ENCODE data around the gene RGR. TPM values are rescaled to one million over a fixed set of nuclear protein-coding genes. Genes with fewer than 3 reads are reported as not detected.

The RGR gene
- total RNA-seq, 2 donors from 2014 or later: not detected

DNA sequence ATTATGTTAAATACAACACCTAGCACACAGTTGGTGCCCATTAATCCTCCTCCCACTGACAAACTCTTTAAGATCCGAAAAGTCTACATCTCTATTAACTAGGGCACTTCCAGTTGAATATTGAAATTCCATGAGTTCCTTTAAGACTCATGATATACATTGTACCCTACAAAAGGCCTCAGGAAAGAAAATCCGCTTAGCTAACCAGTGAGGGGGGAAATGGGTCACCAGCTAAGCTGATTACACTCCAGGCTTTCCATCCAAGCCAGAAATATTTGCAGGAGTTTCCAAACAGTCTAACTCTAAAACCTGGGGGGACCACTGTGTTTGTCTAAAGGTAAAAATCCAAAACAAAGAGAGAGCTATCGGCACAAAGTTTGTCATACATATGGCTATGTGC is 18.2 kb upstream of the RGR start:
- no peaks in the 10 kb centered on the region for H3K4me1 Mint-ChIP-seq
- peaks cover 55% of the 10 kb centered on the region for H3K27me3 ChIP-seq (ENCODE audit: control insufficient read depth, insufficient read depth, low read length, poor library complexity, severe bottlenecking)
- no peak overlapping the region for H3K4me3 ChIP-seq (ENCODE audit: low read length)
- H3K9ac ChIP-seq (ENCODE audit: extremely low read depth, low read length, poor library complexity, severe bottlenecking): no peak overlapping the region
- H3K4me3 Mint-ChIP-seq: no peak overlapping the region
- no peaks in the 10 kb centered on the region for H3K9me3 ChIP-seq (ENCODE audit: control insufficient read depth, low read length)
- peaks cover 30% of the 10 kb centered on the region for H3K27me3 Mint-ChIP-seq (ENCODE audit: insufficient read depth)
- no peak overlapping the region for H3K27ac Mint-ChIP-seq
- no peaks in the 10 kb centered on the region for H3K4me1 ChIP-seq (ENCODE audit: control insufficient read depth, insufficient read depth, low read length)
- no peaks in the 10 kb centered on the region for H3K36me3 ChIP-seq (ENCODE audit: control insufficient read depth, insufficient read depth, low read length)
- TF ChIP-seq, protein P1, sequence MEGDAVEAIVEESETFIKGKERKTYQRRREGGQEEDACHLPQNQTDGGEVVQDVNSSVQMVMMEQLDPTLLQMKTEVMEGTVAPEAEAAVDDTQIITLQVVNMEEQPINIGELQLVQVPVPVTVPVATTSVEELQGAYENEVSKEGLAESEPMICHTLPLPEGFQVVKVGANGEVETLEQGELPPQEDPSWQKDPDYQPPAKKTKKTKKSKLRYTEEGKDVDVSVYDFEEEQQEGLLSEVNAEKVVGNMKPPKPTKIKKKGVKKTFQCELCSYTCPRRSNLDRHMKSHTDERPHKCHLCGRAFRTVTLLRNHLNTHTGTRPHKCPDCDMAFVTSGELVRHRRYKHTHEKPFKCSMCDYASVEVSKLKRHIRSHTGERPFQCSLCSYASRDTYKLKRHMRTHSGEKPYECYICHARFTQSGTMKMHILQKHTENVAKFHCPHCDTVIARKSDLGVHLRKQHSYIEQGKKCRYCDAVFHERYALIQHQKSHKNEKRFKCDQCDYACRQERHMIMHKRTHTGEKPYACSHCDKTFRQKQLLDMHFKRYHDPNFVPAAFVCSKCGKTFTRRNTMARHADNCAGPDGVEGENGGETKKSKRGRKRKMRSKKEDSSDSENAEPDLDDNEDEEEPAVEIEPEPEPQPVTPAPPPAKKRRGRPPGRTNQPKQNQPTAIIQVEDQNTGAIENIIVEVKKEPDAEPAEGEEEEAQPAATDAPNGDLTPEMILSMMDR (conservative IDR thresholded peaks at IDR 0.05): no peak
- H3K27ac ChIP-seq (ENCODE audit: low read depth, low read length): no peak overlapping the region
- no peaks in the 10 kb centered on the region for H3K9me3 Mint-ChIP-seq
- DNase-seq: no peak
- 88 to 91% methylated on average over 2 to 3 of the region's 3 CpGs for WGBS, 2 experiments (ENCODE audit: insufficient coverage in 1 of 2, insufficient read length in 1 of 2)
- no peaks in the 10 kb centered on the region for H3K36me3 Mint-ChIP-seq (ENCODE audit: low read depth)

DNA sequence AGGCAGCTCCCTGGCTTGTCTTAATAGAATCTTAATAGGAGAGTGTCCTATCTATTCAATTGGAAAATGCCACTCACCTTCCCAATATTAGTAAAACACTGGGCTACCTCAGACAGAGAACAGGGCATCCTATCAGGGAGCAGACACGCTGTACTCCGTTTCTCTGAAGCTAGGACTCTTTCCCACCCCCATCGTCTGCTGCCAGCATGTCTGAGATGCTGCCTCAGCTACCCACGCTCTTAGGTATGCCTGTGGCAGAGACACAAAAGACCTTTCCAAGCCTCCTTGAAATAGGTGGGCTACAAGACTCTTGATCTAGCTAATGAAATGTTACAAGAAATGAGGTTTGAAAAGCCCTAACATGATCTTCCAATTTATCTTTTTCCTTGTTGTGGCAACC is 17.0 kb upstream of the RGR start:
- H3K27me3 Mint-ChIP-seq (ENCODE audit: insufficient read depth): peaks cover 31% of the 10 kb centered on the region
- no peaks in the 10 kb centered on the region for H3K4me1 Mint-ChIP-seq
- Histone ChIP-seq H3K36me3 (ENCODE audit: control insufficient read depth, insufficient read depth, low read length) (no peaks in the 10 kb centered on the region), H3K27ac (ENCODE audit: low read depth, low read length) (no peak overlapping the region), H3K27me3 (ENCODE audit: control insufficient read depth, insufficient read depth, low read length, poor library complexity, severe bottlenecking) (peaks cover 44% of the 10 kb centered on the region), H3K4me3 (ENCODE audit: low read length) (no peak overlapping the region), H3K4me1 (ENCODE audit: control insufficient read depth, insufficient read depth, low read length) (no peaks in the 10 kb centered on the region), H3K9ac (ENCODE audit: extremely low read depth, low read length, poor library complexity, severe bottlenecking) (no peak overlapping the region), H3K9me3 (ENCODE audit: control insufficient read depth, low read length) (no peaks in the 10 kb centered on the region)
- H3K36me3 Mint-ChIP-seq (ENCODE audit: low read depth): no peaks in the 10 kb centered on the region
- TF ChIP-seq, protein P1 (conservative IDR thresholded peaks at IDR 0.05): no peak
- no peak overlapping the region for H3K4me3 Mint-ChIP-seq
- no peak overlapping the region for H3K27ac Mint-ChIP-seq
- WGBS, 2 experiments (ENCODE audit: insufficient coverage in 1 of 2, insufficient read length in 1 of 2): 66 to 76% methylated on average over 4 of the region's 4 CpGs
- no peaks in the 10 kb centered on the region for H3K9me3 Mint-ChIP-seq
- DNase-seq: no peak

DNA sequence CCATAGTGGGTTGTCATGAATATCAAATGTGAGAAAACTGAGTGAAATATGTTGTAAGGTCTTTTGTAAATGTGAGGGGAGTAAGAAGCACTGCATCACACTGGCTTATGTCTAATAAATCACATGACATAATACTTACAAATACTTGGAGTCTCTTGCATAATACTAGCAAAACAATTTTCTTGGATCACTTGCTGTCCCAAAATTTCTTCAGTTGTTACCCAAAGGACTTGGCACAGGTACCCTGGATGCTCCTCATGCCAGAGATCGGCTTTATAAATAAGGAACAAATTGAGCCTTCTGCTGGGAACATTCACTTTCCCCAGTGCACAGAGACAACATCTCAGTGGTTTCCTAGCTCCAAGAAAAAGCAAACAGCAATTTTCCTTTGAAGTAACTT is 14.5 kb upstream of the RGR start:
- Mint-ChIP-seq H3K4me3 (no peak overlapping the region), H3K27ac (no peak overlapping the region), H3K27me3 (ENCODE audit: insufficient read depth) (peaks cover 24% of the 10 kb centered on the region), H3K9me3 (no peaks in the 10 kb centered on the region), H3K36me3 (ENCODE audit: low read depth) (no peaks in the 10 kb centered on the region), H3K4me1 (no peaks in the 10 kb centered on the region)
- no peak for DNase-seq
- WGBS, 2 experiments (ENCODE audit: insufficient coverage in 1 of 2, insufficient read length in 1 of 2): 91 to 100% methylated on average over 1 of the region's 1 CpG
- Histone ChIP-seq H3K27me3 (ENCODE audit: control insufficient read depth, insufficient read depth, low read length, poor library complexity, severe bottlenecking) (peaks cover 41% of the 10 kb centered on the region), H3K4me1 (ENCODE audit: control insufficient read depth, insufficient read depth, low read length) (no peaks in the 10 kb centered on the region), H3K4me3 (ENCODE audit: low read length) (no peak overlapping the region), H3K27ac (ENCODE audit: low read depth, low read length) (no peak overlapping the region), H3K9me3 (ENCODE audit: control insufficient read depth, low read length) (no peaks in the 10 kb centered on the region), H3K9ac (ENCODE audit: extremely low read depth, low read length, poor library complexity, severe bottlenecking) (no peak overlapping the region), H3K36me3 (ENCODE audit: control insufficient read depth, insufficient read depth, low read length) (no peaks in the 10 kb centered on the region)
- TF ChIP-seq, protein P1 (conservative IDR thresholded peaks at IDR 0.05): no peak
